Activated CD4-positive, alpha-beta memory T cell treated with anti-CD3 and anti-CD28 coated beads for 36 hours (primary cell): ENCODE data around the gene ZGPAT. TPM values are rescaled to one million over a fixed set of nuclear protein-coding genes. Genes with fewer than 3 reads are reported as not detected.

Source experiments
- CTCF ChIA-PET: fragments of 350-600 bp; sonication (Branson Sonifier 250); formaldehyde crosslinking; loops from one replicate; lab custom pipeline; 2021; ENCODE audit warnings: antibody characterized with exemption, inconsistent platforms; lab: Charles Lee
- POLR2A ChIA-PET: fragments of 350-600 bp; sonication (Branson Sonifier 250); formaldehyde crosslinking; loops from one replicate; lab custom pipeline; 2021; ENCODE audit warnings: antibody characterized with exemption; lab: Charles Lee
- DNase-seq: peaks from one replicate; pipeline ENCODE4 v3.0.0-alpha.2; 2020
- H3K27ac Mint-ChIP-seq: one replicate; pipeline ENCODE4 v1.8.0; 2021; ENCODE audit warnings: mixed read lengths
- H3K27me3 Mint-ChIP-seq: one replicate; pipeline ENCODE4 v1.8.0; 2021; ENCODE audit warnings: mixed read lengths
- H3K36me3 Mint-ChIP-seq: one replicate; pipeline ENCODE4 v1.8.0; 2021; ENCODE audit warnings: mixed read lengths
- H3K4me1 Mint-ChIP-seq: one replicate; pipeline ENCODE4 v1.8.0; 2021; ENCODE audit warnings: low read depth, mixed read lengths
- H3K4me3 Mint-ChIP-seq: one replicate; pipeline ENCODE4 v1.8.0; 2021; ENCODE audit warnings: mild to moderate bottlenecking, mixed read lengths
- H3K9me3 Mint-ChIP-seq: one replicate; pipeline ENCODE4 v1.8.0; 2021; ENCODE audit warnings: mixed read lengths
- intact Hi-C: fragments of 100-400 bp; cut with micrococcal nuclease; formaldehyde crosslinking; loops from one replicate; pipeline ENCODE4 v1.15.1; 2023
- total RNA-seq, 2 experiments: library from RNA; stranded (reverse); gene quantifications; one replicate each; pipeline ENCODE4 v1.2.3, GENCODE V29; 2021

The ZGPAT gene
- total RNA-seq, 2 experiments from 2014 or later = 28.7 to 29.9 TPM

- Mint-ChIP-seq H3K9me3 (no peaks in the 10 kb centered on the region), H3K4me1 (peaks cover 10% of the 10 kb centered on the region), H3K4me3 (no peak overlapping the region), H3K36me3 (peaks cover 2% of the 10 kb centered on the region), H3K27me3 (no peaks in the 10 kb centered on the region), H3K27ac (no peak overlapping the region)
- CTCF ChIA-PET = no interaction called here
- no peak for DNase-seq
- POLR2A ChIA-PET = no interaction called here
- intact Hi-C loops = no loop called here
Measured at GRCh38 chr20:63745961-63746731, 38.3 kb downstream of the ZGPAT start.

- POLR2A ChIA-PET = no interaction called here
- Mint-ChIP-seq H3K36me3 (peaks cover 2% of the 10 kb centered on the region), H3K4me3 (no peak overlapping the region), H3K4me1 (peaks cover 13% of the 10 kb centered on the region), H3K9me3 (no peaks in the 10 kb centered on the region), H3K27ac (no peak overlapping the region), H3K27me3 (no peaks in the 10 kb centered on the region)
- intact Hi-C loops = no loop called here
- CTCF ChIA-PET = no interaction called here
- DNase-seq = no peak
Measured at GRCh38 chr20:63746751-63747315, 39.0 kb downstream of the ZGPAT start.

DNA sequence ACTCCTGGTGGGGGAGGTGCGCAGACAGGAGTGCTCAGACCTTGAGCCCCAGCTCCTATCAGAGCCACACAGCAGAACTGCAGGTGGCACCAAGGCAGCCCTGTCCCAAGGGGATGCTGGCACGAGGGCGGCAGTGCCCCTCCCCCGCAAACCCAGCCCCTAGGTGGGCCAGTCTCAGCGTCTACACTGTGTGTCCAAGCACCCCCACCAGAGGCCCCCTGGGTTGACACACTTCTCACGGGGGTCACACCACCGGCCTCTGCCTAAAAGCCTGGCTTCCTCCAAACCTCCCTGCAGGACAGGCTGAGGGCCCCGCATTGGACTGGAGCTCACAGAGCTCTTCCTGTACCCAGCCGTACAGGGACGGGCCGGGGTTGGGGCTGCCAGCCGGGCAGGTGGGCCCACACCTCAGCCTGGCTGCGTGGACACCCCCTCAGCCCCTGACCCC, 39.8 kb downstream of the ZGPAT start:
- Mint-ChIP-seq H3K4me1 (peaks cover 15% of the 10 kb centered on the region), H3K27ac (no peak overlapping the region), H3K4me3 (no peak overlapping the region), H3K27me3 (no peaks in the 10 kb centered on the region), H3K9me3 (no peaks in the 10 kb centered on the region), H3K36me3 (peaks cover 2% of the 10 kb centered on the region)
- no peak for DNase-seq
- CTCF ChIA-PET = no interaction called here
- intact Hi-C loops = no loop called here
- POLR2A ChIA-PET = no interaction called here

GRCh38 chr20:63748070-63748933, 40.5 kb downstream of the ZGPAT start:
- no peak for DNase-seq
- ChIA-PET CTCF (interaction anchor here (0.9 kb wide), 1 partner anchor 27 kb away, joined by 3 read pairs; no protein-coding TSS in a partner anchor), POLR2A (no interaction called here)
- Mint-ChIP-seq H3K36me3 (peaks cover under 1% of the 10 kb centered on the region), H3K4me3 (no peak overlapping the region), H3K27ac (no peak overlapping the region), H3K9me3 (no peaks in the 10 kb centered on the region), H3K4me1 (peaks cover 15% of the 10 kb centered on the region), H3K27me3 (no peaks in the 10 kb centered on the region)
- intact Hi-C loops = no loop called here

DNA sequence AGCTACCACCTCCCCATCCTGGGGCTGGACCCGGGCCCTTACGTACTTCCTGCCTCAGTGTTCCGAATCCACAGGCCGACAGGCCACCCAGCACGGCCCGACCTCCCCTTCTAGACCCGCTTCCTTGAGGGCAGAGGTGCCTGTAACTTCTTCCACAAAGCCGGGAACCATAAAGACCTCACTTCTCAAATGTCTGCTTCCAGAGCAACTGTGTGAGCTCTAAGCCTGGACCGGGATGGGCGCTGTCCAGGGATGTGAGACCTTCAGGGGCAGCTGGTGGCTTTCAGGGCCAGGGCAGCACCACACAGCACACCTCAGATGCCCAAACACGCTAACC, 41.1 kb downstream of the ZGPAT start:
- H3K4me3 Mint-ChIP-seq = no peak overlapping the region
- intact Hi-C loops = no loop called here
- ChIA-PET CTCF (interaction anchor here (0.9 kb wide), 1 partner anchor 27 kb away, joined by 3 read pairs; no protein-coding TSS in a partner anchor), POLR2A (no interaction called here)
- H3K27me3 Mint-ChIP-seq = no peaks in the 10 kb centered on the region
- H3K4me1 Mint-ChIP-seq = peaks cover 15% of the 10 kb centered on the region
- H3K27ac Mint-ChIP-seq = no peak overlapping the region
- DNase-seq = no peak
- no peaks in the 10 kb centered on the region for H3K36me3 Mint-ChIP-seq
- H3K9me3 Mint-ChIP-seq = no peaks in the 10 kb centered on the region

- Mint-ChIP-seq H3K27ac (no peak overlapping the region), H3K27me3 (no peaks in the 10 kb centered on the region), H3K4me1 (peaks cover 15% of the 10 kb centered on the region), H3K9me3 (no peaks in the 10 kb centered on the region), H3K4me3 (no peak overlapping the region), H3K36me3 (no peaks in the 10 kb centered on the region)
- CTCF ChIA-PET = interaction anchor here (0.9 to 2.3 kb wide), 6 partner anchors 9 to 290 kb away, joined by 3 to 8 read pairs (median 4); partner anchors contain the start of genes ARFRP1 and ZGPAT
- intact Hi-C loops = no loop called here
- POLR2A ChIA-PET = interaction anchor here (0.6 to 1.7 kb wide), 3 partner anchors 9 to 224 kb away, joined by 3 to 5 read pairs (median 3); partner anchors contain the start of gene LIME1
- DNase-seq = no peak
Measured at GRCh38 chr20:63749597-63750508, 42.0 kb downstream of the ZGPAT start.

GRCh38 chr20:63750807-63751470, 43.1 kb downstream of the ZGPAT start:
- no peaks in the 10 kb centered on the region for H3K27me3 Mint-ChIP-seq
- intact Hi-C loops = no loop called here
- peaks cover 15% of the 10 kb centered on the region for H3K4me1 Mint-ChIP-seq
- POLR2A ChIA-PET = interaction anchor here (1.7 kb wide), 1 partner anchor 10 kb away, joined by 5 read pairs; no protein-coding TSS in a partner anchor
- CTCF ChIA-PET = interaction anchor here (1.0 to 2.3 kb wide), 5 partner anchors 11 to 288 kb away, joined by 3 to 8 read pairs (median 4); partner anchors contain the start of genes ARFRP1 and ZGPAT
- no peaks in the 10 kb centered on the region for H3K9me3 Mint-ChIP-seq
- peak overlapping the region; percentile 85 for H3K27ac Mint-ChIP-seq
- DNase-seq = peak; percentile 76
- H3K4me3 Mint-ChIP-seq = peak overlapping the region; percentile 52
- H3K36me3 Mint-ChIP-seq = no peaks in the 10 kb centered on the region

GRCh38 chr20:63751471-63752271, 43.8 kb downstream of the ZGPAT start:
- intact Hi-C loops = no loop called here
- POLR2A ChIA-PET = interaction anchor here (1.7 kb wide), 1 partner anchor 11 kb away, joined by 5 read pairs; no protein-coding TSS in a partner anchor
- H3K36me3 Mint-ChIP-seq = no peaks in the 10 kb centered on the region
- no peaks in the 10 kb centered on the region for H3K9me3 Mint-ChIP-seq
- H3K27me3 Mint-ChIP-seq = no peaks in the 10 kb centered on the region
- peak overlapping the region; percentile 52 for H3K4me3 Mint-ChIP-seq
- DNase-seq = peak; percentile 41
- peak overlapping the region; percentile 85 for H3K27ac Mint-ChIP-seq
- CTCF ChIA-PET = interaction anchor here (1.8 to 2.3 kb wide), 3 partner anchors 11 to 44 kb away, joined by 4 to 8 read pairs (median 7); partner anchors contain the start of genes ARFRP1 and ZGPAT
- H3K4me1 Mint-ChIP-seq = peaks cover 19% of the 10 kb centered on the region

- H3K9me3 Mint-ChIP-seq = no peaks in the 10 kb centered on the region
- peaks cover 23% of the 10 kb centered on the region for H3K4me1 Mint-ChIP-seq
- no peak for DNase-seq
- no peak overlapping the region for H3K4me3 Mint-ChIP-seq
- H3K36me3 Mint-ChIP-seq = no peaks in the 10 kb centered on the region
- H3K27ac Mint-ChIP-seq = no peak overlapping the region
- no peaks in the 10 kb centered on the region for H3K27me3 Mint-ChIP-seq
- ChIA-PET POLR2A (no interaction called here), CTCF (no interaction called here)
- intact Hi-C loops = no loop called here
Measured at GRCh38 chr20:63752411-63753101, 44.7 kb downstream of the ZGPAT start.

- ChIA-PET POLR2A (no interaction called here), CTCF (no interaction called here)
- Mint-ChIP-seq H3K27ac (no peak overlapping the region), H3K4me1 (peaks cover 23% of the 10 kb centered on the region), H3K27me3 (no peaks in the 10 kb centered on the region), H3K4me3 (no peak overlapping the region), H3K9me3 (no peaks in the 10 kb centered on the region), H3K36me3 (no peaks in the 10 kb centered on the region)
- no peak for DNase-seq
- intact Hi-C loops = no loop called here
Measured at GRCh38 chr20:63753381-63753780, 45.5 kb downstream of the ZGPAT start.
